SK-N-SH (cell line): ENCODE results near the gene WNK2.

ENCODE experiments used
- CHD2 ChIP-seq: fragments of 150-350 bp; IDR thresholded peaks from 2 replicates; pipeline ENCODE4 v1.6.1; 2018; ENCODE audit warnings: low read length; ENCODE audit not compliant: partially characterized antibody
- CTCF ChIP-seq: fragments of 200-600 bp; sonication (generic); IDR thresholded peaks from 2 replicates; pipeline ENCODE4 v1.6.1; 2017; ENCODE audit warnings: antibody characterized with exemption, mild to moderate bottlenecking, moderate library complexity
- ELF1 ChIP-seq: IDR thresholded peaks from 2 replicates; pipeline ENCODE4 v1.4.0; 2012
- FOXJ3 ChIP-seq: sonication (generic); formaldehyde crosslinking; IDR thresholded peaks from 2 replicates; pipeline ENCODE4 v1.5.1; 2020; ENCODE audit warnings: mild to moderate bottlenecking, missing genetic modification reagents
- MAX ChIP-seq: IDR thresholded peaks from 2 replicates; pipeline ENCODE4 v1.4.0; 2012; ENCODE audit warnings: low read depth
- POLR2AphosphoS5 ChIP-seq: IDR thresholded peaks from 2 replicates; pipeline ENCODE4 v1.6.1; 2012; ENCODE audit warnings: low read depth, low read length
- RAD21 ChIP-seq: IDR thresholded peaks from 2 replicates; pipeline ENCODE4 v1.6.1; 2012; ENCODE audit warnings: mild to moderate bottlenecking, low read length
- REST ChIP-seq: IDR thresholded peaks from 2 replicates; pipeline ENCODE4 v1.6.1; 2012; ENCODE audit warnings: mild to moderate bottlenecking, low read depth, low read length, moderate library complexity
- RFX5 ChIP-seq: IDR thresholded peaks from 2 replicates; pipeline ENCODE4 v1.6.1; 2012; ENCODE audit warnings: mild to moderate bottlenecking, improper control_type of control experiment, low read length
- TAF1 ChIP-seq: IDR thresholded peaks from 2 replicates; pipeline ENCODE4 v1.6.1; 2012; ENCODE audit warnings: low read depth, mild to moderate bottlenecking, low read length, moderate library complexity, borderline replicate concordance

- TF ChIP-seq POLR2AphosphoS5 (no peak), CTCF (no peak), RFX5 (no peak), REST (no peak), CHD2 (no peak), TAF1 (no peak), RAD21 (no peak), MAX (no peak), FOXJ3 (CRISPR knock-in tag) (no peak), ELF1 (no peak)
Measured at GRCh38 chr9:93325307-93326035, 141.5 kb downstream of the WNK2 start.
